Gastroesophageal sphincter (tissue), 3 donors: ENCODE results near the gene MYO1D.

Experiments
- CTCF ChIP-seq, 4 experiments: fragments of 200-600 bp in 2 of 4; fragments of 450-650 bp in 2 of 4; sonication (generic) in 1 of 4; IDR thresholded peaks; one replicate each; pipeline ENCODE4 v1.5.1; 2017 to 2019; ENCODE audit warnings: antibody characterized with exemption in 4 of 4, mild to moderate bottlenecking in 2 of 4, moderate library complexity in 2 of 4
- EP300 ChIP-seq: sonication (generic); formaldehyde crosslinking; IDR thresholded peaks from one replicate; pipeline ENCODE4 v1.6.1; 2017; ENCODE audit warnings: antibody characterized with exemption, mild to moderate bottlenecking
- POLR2A ChIP-seq, 2 donors: fragments of 450-650 bp; IDR thresholded peaks; one replicate each; pipeline ENCODE4 v1.6.1; 2017; ENCODE audit warnings: antibody characterized with exemption in 2 of 2, mild to moderate bottlenecking in 2 of 2, moderate library complexity in 1 of 2
- POLR2AphosphoS5 ChIP-seq: sonication (generic); formaldehyde crosslinking; IDR thresholded peaks from one replicate; pipeline ENCODE4 v1.6.1; 2017; ENCODE audit warnings: antibody characterized with exemption

- TF ChIP-seq POLR2A (IDR thresholded peaks at IDR 0.05) (no peak), CTCF (IDR thresholded peaks at IDR 0.05) (no peak), POLR2AphosphoS5 (no peak), EP300 (no peak)
Observed at GRCh38 chr17:32746280-32746679, 130.6 kb downstream of the MYO1D start.
